ENCODE data around the gene FHIT.

FHIT gene

DNA sequence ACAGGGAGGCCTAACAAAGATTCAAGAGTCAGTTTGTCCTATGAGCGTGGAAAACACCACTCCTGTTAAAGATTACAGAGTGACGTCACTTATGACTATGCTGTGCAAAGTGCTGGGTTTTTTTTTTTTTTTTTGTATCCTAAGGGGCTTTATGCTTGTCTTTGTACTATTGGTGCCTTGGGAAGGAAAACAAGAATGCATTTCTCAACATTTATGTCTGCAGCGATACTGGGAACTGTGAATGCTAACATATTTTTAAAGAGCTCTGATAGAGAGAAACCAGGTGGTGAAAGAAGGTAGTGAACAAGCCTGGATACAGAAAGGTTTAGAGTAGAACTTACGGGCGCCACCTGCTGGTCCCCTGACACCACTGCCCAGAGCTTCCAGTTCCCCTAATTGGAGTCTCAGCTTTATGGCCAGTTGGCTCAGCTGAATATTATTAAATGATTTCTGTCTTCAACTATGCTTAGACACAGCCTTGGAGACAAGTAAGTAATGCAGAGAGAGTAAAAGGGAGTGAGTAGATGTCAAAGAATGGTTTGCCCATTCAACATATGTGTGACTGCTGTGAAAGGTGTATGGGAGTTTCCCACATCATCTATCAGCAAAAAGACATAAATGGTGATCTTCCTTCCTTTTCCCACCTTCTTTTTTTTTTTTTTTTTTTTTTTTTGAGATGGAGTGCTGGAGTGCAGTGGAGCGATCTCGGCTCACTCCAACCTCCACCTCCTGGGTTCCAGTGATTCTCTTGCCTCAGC lies 1393.5 kb downstream of the FHIT start:
- TF ChIP-seq FOXP2 (optimal IDR thresholded peaks at IDR 0.05; ENCODE audit: borderline replicate concordance, extremely low read depth, extremely low read length, insufficient read depth): no peak
- no peak for TF ChIP-seq POLR2AphosphoS5 (IDR thresholded peaks at IDR 0.05; ENCODE audit: low read depth, low read length)
- TF ChIP-seq TAF1 (IDR thresholded peaks at IDR 0.05; ENCODE audit: borderline replicate concordance, insufficient read depth, low read length): no peak
- TF ChIP-seq SIN3A (IDR thresholded peaks at IDR 0.05; ENCODE audit: borderline replicate concordance, insufficient read depth, low read length): no peak
- TF ChIP-seq, protein P1, sequence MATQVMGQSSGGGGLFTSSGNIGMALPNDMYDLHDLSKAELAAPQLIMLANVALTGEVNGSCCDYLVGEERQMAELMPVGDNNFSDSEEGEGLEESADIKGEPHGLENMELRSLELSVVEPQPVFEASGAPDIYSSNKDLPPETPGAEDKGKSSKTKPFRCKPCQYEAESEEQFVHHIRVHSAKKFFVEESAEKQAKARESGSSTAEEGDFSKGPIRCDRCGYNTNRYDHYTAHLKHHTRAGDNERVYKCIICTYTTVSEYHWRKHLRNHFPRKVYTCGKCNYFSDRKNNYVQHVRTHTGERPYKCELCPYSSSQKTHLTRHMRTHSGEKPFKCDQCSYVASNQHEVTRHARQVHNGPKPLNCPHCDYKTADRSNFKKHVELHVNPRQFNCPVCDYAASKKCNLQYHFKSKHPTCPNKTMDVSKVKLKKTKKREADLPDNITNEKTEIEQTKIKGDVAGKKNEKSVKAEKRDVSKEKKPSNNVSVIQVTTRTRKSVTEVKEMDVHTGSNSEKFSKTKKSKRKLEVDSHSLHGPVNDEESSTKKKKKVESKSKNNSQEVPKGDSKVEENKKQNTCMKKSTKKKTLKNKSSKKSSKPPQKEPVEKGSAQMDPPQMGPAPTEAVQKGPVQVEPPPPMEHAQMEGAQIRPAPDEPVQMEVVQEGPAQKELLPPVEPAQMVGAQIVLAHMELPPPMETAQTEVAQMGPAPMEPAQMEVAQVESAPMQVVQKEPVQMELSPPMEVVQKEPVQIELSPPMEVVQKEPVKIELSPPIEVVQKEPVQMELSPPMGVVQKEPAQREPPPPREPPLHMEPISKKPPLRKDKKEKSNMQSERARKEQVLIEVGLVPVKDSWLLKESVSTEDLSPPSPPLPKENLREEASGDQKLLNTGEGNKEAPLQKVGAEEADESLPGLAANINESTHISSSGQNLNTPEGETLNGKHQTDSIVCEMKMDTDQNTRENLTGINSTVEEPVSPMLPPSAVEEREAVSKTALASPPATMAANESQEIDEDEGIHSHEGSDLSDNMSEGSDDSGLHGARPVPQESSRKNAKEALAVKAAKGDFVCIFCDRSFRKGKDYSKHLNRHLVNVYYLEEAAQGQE (IDR thresholded peaks at IDR 0.05; ENCODE audit: insufficient read depth in 1 of 2, low read depth in 2 of 2, low read length in 2 of 2): no peak

- TF ChIP-seq SIN3A (IDR thresholded peaks at IDR 0.05; ENCODE audit: borderline replicate concordance, insufficient read depth, low read length): no peak
- TF ChIP-seq FOXP2 (optimal IDR thresholded peaks at IDR 0.05; ENCODE audit: borderline replicate concordance, extremely low read depth, extremely low read length, insufficient read depth): no peak
- no peak for TF ChIP-seq POLR2AphosphoS5 (IDR thresholded peaks at IDR 0.05; ENCODE audit: low read depth, low read length)
- TF ChIP-seq TAF1 (IDR thresholded peaks at IDR 0.05; ENCODE audit: borderline replicate concordance, insufficient read depth, low read length): no peak
- TF ChIP-seq, protein P1 (IDR thresholded peaks at IDR 0.05; ENCODE audit: insufficient read depth in 1 of 2, low read depth in 2 of 2, low read length in 2 of 2): no peak
Measured at GRCh38 chr3:59856934-59857460, 1394.3 kb downstream of the FHIT start.

DNA sequence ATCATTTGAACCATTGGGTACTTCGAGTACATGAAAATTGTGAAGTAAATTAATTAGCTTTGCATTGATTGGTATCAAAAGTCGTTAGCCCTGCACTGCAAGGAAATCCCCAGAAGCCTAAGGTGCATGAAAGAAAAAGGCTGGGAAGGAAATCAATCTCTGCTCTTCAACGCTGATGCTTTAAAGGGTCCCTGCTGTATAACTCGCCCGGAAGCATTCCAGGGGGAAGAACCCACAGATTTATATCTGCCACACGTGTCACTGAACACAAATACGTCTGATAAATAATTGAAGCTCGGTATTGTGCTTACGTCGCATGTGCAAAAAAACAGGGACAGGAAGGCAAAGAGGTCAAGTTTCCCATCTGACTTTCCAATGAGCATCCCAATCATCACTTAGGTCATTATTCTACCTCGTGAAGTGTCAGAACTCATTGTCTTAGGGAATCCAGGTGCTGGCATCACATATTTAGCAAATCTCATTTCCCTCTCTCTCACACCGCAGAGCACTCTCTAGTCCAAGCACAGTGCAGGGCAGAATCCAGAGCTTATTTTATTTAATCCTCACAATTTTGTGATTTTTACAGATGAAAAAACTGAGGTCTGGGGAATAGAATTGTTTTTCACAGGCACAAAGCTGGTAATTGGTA lies 1397.1 kb downstream of the FHIT start:
- TF ChIP-seq SIN3A (IDR thresholded peaks at IDR 0.05; ENCODE audit: borderline replicate concordance, insufficient read depth, low read length) (no peak), FOXP2 (optimal IDR thresholded peaks at IDR 0.05; ENCODE audit: borderline replicate concordance, extremely low read depth, extremely low read length, insufficient read depth) (no peak), TAF1 (IDR thresholded peaks at IDR 0.05; ENCODE audit: borderline replicate concordance, insufficient read depth, low read length) (no peak), POLR2AphosphoS5 (IDR thresholded peaks at IDR 0.05; ENCODE audit: low read depth, low read length) (no peak)
- TF ChIP-seq, protein P1 (IDR thresholded peaks at IDR 0.05; ENCODE audit: insufficient read depth in 1 of 2, low read depth in 2 of 2, low read length in 2 of 2): no peak

GRCh38 chr3:59850417-59850816 lies 1400.8 kb downstream of the FHIT start:
- TF ChIP-seq SIN3A (IDR thresholded peaks at IDR 0.05; ENCODE audit: borderline replicate concordance, insufficient read depth, low read length): no peak
- no peak for TF ChIP-seq POLR2AphosphoS5 (IDR thresholded peaks at IDR 0.05; ENCODE audit: low read depth, low read length)
- TF ChIP-seq FOXP2 (optimal IDR thresholded peaks at IDR 0.05; ENCODE audit: borderline replicate concordance, extremely low read depth, extremely low read length, insufficient read depth): no peak
- TF ChIP-seq, protein P1 (IDR thresholded peaks at IDR 0.05; ENCODE audit: insufficient read depth in 1 of 2, low read depth in 2 of 2, low read length in 2 of 2): no peak
- TF ChIP-seq TAF1 (IDR thresholded peaks at IDR 0.05; ENCODE audit: borderline replicate concordance, insufficient read depth, low read length): no peak
